HEK293T (cell line): Measurements from ENCODE around the gene APBA2.

Experiments
- CTBP1 ChIP-seq: fragments of 450-650 bp; IDR thresholded peaks from 2 replicates; pipeline ENCODE4 v1.6.1; 2016; ENCODE audit warnings: borderline replicate concordance
- FOXM1 ChIP-seq: fragments of 450-650 bp; IDR thresholded peaks from 2 replicates; pipeline ENCODE4 v1.6.1; 2017; ENCODE audit warnings: mild to moderate bottlenecking, borderline replicate concordance
- NFRKB ChIP-seq: fragments of 450-650 bp; IDR thresholded peaks from 2 replicates; pipeline ENCODE4 v1.6.1; 2016; ENCODE audit warnings: mild to moderate bottlenecking, moderate library complexity
- SP1 ChIP-seq: fragments of 450-650 bp; IDR thresholded peaks from 2 replicates; pipeline ENCODE4 v1.6.1; 2017

DNA sequence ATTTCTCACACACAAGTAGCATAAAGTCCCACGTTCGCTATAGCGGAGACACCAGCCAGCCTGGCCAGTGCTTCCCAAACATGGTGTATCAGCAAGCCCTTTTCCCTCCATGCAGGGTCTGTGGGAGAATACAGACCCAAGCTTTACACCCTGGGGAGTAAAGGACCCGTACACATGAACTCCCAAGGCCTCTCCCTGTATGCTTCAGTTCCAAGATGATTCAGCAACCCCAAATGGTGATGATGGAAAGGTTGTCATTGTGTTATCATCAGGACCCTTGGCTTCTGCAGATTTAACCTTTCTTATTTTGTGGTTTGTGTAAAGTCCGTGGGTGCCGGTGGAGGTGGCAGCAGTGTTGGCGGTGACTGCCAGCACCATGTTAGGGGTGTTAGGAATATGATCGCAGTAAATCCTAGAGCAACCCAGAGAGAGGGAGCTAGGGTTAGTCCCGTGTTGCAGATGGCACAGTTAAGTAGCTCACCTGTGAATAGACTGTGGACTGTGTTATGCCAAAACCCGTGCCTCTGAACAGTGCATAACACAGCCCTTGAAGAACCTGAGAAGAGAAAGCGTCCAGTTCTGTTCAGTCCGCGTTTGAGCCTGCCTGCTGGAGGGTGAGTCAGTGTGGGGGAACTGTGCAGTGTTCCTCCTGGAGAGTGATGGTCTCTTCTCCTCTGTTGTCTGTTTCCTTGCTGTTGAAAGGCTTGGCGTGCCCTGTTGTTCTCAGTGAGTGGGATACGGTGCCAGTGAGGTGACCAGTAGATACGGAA is 174.3 kb downstream of the APBA2 start:
- TF ChIP-seq SP1 (no peak), CTBP1 (no peak), FOXM1 (no peak), NFRKB (no peak)
